ENCODE results near the gene PHIP. TPM values are rescaled to one million over a fixed set of nuclear protein-coding genes. Genes with fewer than 3 reads are reported as not detected.
A peak's percentile ranks its signal among the peaks of the same experiment; 100 is the strongest.

The PHIP gene
- total and polyA plus RNA-seq, 2 of the 8 experiments (the other 6 are each of a cell fraction or from before 2014, with no cell fraction given) = 7.3 to 56.2 TPM

GRCh38 chr6:79117752-79118151 is 39.7 kb upstream of the PHIP start:
- H3K23ac ChIP-seq (ENCODE audit: insufficient read length) = no peak overlapping the region
- H3K9me3 ChIP-seq (ENCODE audit: insufficient read depth in 2 of 2, low read depth in 1 of 2, low read length in 1 of 2) = no peaks in the 10 kb centered on the region
- H3K36me3 ChIP-seq (ENCODE audit: control insufficient read depth in 2 of 4, insufficient read depth in 4 of 4, low read length in 3 of 4) = no peaks in the 10 kb centered on the region
- CTCF ChIA-PET (ENCODE audit: partially characterized antibody) = interaction anchor here (1.7 kb wide), 1 partner anchor 10 kb away, joined by 5 read pairs; no protein-coding TSS in a partner anchor
- H3K56ac ChIP-seq (replicated peaks; ENCODE audit: insufficient read length, low read depth, low read length) = no peak overlapping the region
- no peaks in the 10 kb centered on the region for H3K79me1 ChIP-seq (ENCODE audit: low read depth, low read length)
- no peak overlapping the region for H2BK15ac ChIP-seq (ENCODE audit: low read length)
- no peaks in the 10 kb centered on the region for H3K4me1 ChIP-seq (replicated peaks in 1 of 4; ENCODE audit: control insufficient read depth in 3 of 4, insufficient read depth in 4 of 4, low read length in 3 of 4)
- no peak overlapping the region for H3K9ac ChIP-seq (replicated peaks in 1 of 4; ENCODE audit: extremely low read depth in 1 of 4, low read depth in 3 of 4, low read length in 3 of 4)
- no peaks in the 10 kb centered on the region for H3K27me3 ChIP-seq (replicated peaks in 1 of 4; ENCODE audit: control insufficient read depth in 3 of 4, extremely low read depth in 1 of 4, insufficient read depth in 3 of 4, low read length in 3 of 4)
- H2BK5ac ChIP-seq (ENCODE audit: low read depth, low read length) = no peak overlapping the region
- no peak overlapping the region for H3K18ac ChIP-seq (ENCODE audit: extremely low read depth, low read length)
- no peak overlapping the region for H2BK12ac ChIP-seq (ENCODE audit: low read depth, low read length)
- no peak overlapping the region for H3K4me2 ChIP-seq (ENCODE audit: insufficient read depth in 1 of 2, low read depth in 2 of 2, low read length in 2 of 2)
- H3K4ac ChIP-seq (replicated peaks; ENCODE audit: insufficient read length, low read depth, low read length) = no peak overlapping the region
- H3K14ac ChIP-seq (ENCODE audit: insufficient read length) = no peak overlapping the region
- H2BK20ac ChIP-seq (ENCODE audit: low read length) = no peak overlapping the region
- DNase-seq (ENCODE audit: low read depth in 1 of 2, low spot score in 2 of 2) (no peak), FAIRE-seq (no peak)
- no peak overlapping the region for H3K27ac ChIP-seq (ENCODE audit: low read depth, low read length)
- H2AK5ac ChIP-seq (ENCODE audit: low read depth, low read length) = no peak overlapping the region
- H3K23me2 ChIP-seq (ENCODE audit: low read depth, low read length) = peaks cover 2% of the 10 kb centered on the region; the same call in 1 of the 2 replicates
- peak overlapping the region; percentile 56; the same call in 1 of the 2 replicates for H2AFZ ChIP-seq (ENCODE audit: low read length)
- POLR2A ChIA-PET (ENCODE audit: partially characterized antibody) = interaction anchor here (0.5 kb wide), 1 partner anchor 46 kb away, joined by 4 read pairs; no protein-coding TSS in a partner anchor
- 88% methylated on average over 2 of the region's 2 CpGs; no CpG with 5 or more reads in 1 of the 2 experiments for WGBS, 2 experiments (ENCODE audit: extremely low coverage in 1 of 2, insufficient coverage in 1 of 2, insufficient read length in 1 of 2, insufficient replicate concordance in 2 of 2, low coverage in 1 of 2, low lambda C conversion rate in 2 of 2, missing lambda C conversion rate in 1 of 2)
- no peak overlapping the region for H4K8ac ChIP-seq (ENCODE audit: extremely low read depth, insufficient read depth, low read length)
- H2BK120ac ChIP-seq (replicated peaks; ENCODE audit: low read depth, low read length) = no peak overlapping the region
- no peak overlapping the region for H4K91ac ChIP-seq (replicated peaks; ENCODE audit: insufficient read length, low read length)
- H4K5ac ChIP-seq (ENCODE audit: insufficient read length, low read depth, low read length) = no peak overlapping the region
- H4K20me1 ChIP-seq (replicated peaks in 1 of 2; ENCODE audit: control insufficient read depth in 1 of 2, insufficient read depth in 2 of 2, low read length in 2 of 2) = no peaks in the 10 kb centered on the region
- H3K79me2 ChIP-seq (ENCODE audit: control insufficient read depth in 1 of 2, insufficient read depth in 2 of 2, low read length in 2 of 2) = no peaks in the 10 kb centered on the region
- no peak overlapping the region for H3K4me3 ChIP-seq (ENCODE audit: extremely low read depth in 1 of 4, insufficient read depth in 2 of 4, low read depth in 3 of 4, low read length in 4 of 4)

All from H1 (cell line).